DMS79 treated with DMSO at 0.1 percent for 48 hours (cell line): ENCODE data around the gene GPRIN2.

Experiments used
- DNase-seq: peaks from one replicate; lab custom pipeline; 2025; lab: John Stamatoyannopoulos, UW

The GPRIN2 gene

DNA sequence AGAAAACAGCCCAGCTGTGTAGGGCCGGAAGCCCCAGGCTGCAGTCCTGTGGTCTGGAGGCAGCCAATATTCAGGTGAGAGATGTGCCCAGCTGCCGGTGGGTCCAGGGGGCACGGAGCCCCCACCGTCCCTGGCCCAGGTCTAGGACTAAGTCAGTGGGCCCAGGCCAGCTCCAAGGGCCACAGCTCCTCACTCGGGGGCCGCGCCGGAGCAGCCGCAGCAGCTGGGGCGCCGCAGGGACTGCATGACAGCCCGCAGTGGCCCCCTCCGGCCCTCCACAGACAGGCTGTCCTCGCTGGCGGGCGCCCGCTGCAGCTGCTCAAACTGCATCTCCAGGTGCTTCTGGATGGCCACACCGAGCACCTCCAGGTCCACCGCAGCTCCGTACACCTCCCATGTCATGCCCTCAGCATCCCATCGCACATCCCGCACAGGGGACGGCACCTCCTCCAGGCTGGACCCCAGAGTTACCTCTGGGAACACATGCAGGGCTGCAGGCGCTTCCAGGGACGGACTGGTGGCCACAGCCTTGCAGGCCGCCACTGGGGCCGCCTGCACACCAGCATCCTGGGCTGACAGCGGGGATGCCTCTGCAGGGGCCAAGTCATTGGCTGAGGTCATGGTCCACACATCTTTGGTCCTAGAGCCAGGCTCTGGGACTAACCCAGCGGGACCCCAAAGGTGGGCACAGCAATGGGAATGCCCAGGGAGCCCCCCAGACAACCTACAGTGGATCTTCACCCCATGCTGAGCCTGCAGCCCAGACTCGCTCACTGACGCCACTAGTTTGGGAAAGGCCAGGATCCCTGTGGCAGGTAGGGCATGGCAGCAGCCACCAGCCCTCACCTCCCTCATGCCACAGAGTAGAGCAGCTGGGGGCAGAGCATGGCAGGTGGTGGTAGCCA lies 7.0 kb downstream of the GPRIN2 start:
- DNase-seq, result no peak

DNA sequence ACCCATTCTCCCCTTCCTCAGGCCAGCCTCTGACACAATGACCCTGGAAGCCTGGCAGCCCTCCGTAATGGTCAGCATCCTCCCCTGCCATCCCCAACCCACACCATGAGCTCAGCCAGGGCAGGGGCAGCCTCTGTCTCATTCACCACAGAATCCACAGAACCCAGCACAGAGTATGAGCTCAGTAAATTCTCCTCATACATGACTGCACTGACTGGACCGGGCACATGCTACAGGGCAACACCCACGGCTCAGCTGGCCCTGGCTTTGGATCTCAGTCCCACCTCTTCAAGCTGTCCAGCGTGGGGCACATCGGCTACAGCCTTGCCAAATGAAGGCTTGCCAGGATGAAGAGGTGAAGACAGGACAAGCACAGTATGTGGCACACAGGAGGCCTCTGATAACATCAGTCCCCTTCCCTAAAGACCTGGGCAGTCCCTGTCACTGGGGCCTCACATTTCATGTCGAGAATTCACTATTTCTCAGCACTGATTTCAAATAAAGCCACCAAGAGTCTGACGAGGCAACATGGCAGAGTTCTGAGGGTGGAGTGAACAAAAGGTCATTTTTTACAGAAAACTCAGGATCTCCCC lies 7.9 kb downstream of the GPRIN2 start:
- DNase-seq, result no peak

- DNase-seq, result no peak
These were observed 8.6 kb downstream of the GPRIN2 start for GRCh38 chr10:46547541-46548497.

- peak; percentile 81 for DNase-seq
These were observed 9.6 kb downstream of the GPRIN2 start for GRCh38 chr10:46546591-46547540.

- DNase-seq, result no peak
These were observed 10.4 kb downstream of the GPRIN2 start for GRCh38 chr10:46545861-46546590.

- DNase-seq, result no peak
These were observed 11.3 kb downstream of the GPRIN2 start for GRCh38 chr10:46544989-46545791.

- no peak for DNase-seq
These were observed 12.7 kb downstream of the GPRIN2 start for GRCh38 chr10:46543466-46544377.

- no peak for DNase-seq
These were observed 13.6 kb downstream of the GPRIN2 start for GRCh38 chr10:46542567-46543465.

DNA sequence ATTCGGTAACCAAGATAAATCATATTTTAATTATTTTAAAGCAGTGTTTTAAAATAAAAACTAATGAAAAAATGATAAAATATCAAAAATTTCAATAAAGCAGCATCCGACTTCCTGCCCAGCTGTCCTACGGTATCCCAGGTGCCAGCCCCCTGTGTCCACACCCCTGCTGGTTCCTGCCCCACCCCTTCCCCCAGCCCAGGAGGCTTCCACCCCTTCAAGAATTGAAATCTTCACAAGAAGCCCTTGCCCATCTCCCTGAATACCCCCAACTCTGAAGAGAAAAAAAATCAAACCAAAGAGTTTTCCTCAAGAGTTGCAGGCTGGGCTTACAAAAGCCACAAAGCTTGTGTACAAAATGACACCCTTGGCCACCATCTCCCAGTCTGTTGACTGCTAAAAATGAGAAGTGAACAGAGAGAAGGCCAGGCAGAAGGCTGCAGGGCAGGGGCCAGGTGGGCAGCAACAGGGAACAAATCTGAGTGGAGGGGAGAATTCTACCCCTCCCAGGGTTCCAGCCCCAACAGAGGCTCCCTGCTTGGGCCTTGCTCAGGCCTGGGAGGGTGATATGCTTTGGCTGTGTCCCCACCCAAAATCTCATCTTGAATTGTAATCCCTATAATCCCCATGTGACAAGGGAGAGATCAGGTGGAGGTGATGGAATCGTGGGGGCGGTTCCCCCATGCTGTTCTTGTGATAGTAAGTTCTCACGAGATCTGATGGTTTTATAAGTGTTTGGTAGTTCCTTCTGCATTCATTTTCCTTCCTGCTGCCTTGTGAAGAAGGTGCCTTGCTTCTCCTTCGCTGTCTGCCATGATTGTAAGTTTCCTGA lies 14.5 kb downstream of the GPRIN2 start:
- DNase-seq, result no peak

- DNase-seq, result no peak
These were observed 15.3 kb downstream of the GPRIN2 start for GRCh38 chr10:46541017-46541661.

DNA sequence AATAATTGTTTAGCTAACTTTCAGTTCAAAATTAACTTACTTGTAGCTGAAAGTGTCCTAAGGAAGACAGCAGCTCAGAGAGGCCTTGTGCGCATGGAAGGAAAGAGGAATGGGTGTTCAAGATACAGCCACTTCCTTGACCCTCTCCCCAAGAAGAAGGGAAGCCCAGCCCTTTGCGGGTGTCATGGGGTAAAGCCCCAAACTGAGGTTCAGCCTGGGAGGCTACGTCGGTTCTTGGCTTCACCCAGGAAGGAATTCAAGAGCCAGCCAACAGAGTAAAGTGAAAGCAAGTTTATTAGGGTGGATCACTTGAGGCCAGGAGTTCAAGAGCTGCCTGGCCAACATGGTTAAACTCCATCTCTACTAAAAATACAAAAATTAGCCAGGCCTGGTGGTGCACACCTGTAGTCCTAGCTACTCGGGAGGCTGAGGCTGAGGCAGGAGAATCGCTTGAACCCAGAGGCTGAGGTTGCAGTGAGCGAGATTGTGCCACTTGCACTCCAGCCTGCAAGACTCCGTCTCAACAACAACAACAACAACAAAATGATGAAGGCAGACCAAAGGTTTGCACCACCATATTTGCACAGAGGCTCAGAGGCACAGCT lies 15.9 kb downstream of the GPRIN2 start:
- no peak for DNase-seq

DNA sequence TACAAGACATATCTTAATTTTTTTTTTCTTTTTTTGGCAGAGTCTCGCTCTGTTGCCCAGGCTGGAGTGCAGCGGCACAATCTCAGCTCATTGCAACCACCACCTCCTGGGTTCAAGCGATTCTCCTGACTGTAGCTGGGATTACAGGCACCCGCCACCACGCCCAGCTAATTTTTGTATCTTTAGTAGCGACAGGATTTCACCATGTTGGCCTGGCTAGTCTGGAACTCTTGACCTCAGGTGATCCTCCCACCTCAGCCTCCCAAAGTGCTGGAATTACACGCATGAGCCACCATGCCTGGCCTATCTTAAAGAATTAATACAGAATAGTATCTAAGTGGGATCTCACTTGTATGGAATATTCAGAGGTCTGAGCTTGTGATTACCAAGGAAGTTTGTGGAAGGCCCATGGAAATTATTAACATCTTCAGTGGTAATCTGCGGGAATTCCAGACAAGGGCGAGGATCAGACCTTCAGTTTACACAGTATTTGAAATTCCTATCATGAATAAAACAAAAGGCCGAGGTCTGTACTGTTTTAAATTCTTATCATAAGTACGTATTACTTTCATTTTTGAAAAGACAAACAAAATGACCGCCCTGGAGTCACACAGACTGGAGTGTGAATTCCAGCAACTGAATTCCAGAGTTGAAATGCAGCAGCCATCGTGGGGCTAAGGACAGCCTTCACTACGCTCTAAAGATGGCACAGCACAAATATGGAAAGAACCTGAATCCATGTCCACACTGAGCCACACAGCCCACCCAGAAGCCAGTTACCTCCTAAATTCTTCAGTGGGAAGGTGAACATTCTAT lies 16.7 kb downstream of the GPRIN2 start:
- no peak for DNase-seq

DNA sequence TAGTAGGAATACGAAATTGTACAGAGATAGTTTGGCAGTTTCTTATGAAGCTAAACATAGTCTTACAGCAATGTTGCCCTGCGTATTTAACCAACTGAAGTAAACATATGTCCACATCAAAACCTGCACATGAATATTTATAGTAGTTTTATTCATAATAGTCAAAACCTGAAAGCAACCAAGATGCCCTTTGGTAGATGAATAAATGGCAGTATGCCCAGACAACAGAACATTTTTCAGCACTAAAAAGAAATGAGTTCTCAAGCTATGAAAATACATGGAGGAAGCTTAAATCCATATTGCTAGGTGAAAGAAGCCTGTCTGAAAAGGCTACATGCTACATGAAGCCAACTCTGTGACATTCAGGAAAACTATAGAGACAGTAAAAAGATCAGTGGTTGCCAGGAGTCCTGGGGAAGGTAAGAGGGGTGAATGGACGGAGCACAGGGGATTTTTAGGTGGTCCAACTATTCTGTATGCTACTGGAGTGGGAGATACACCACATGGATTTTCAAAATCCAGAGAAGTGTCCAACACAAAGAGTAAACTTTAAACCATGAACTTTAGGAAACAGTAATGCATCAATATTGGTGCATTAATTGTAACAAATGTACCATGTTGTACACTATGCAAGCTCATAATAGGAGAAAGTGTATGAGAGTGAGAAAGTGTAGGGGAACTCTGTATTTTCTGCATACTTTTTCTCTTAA lies 17.6 kb downstream of the GPRIN2 start:
- DNase-seq, result no peak

DNA sequence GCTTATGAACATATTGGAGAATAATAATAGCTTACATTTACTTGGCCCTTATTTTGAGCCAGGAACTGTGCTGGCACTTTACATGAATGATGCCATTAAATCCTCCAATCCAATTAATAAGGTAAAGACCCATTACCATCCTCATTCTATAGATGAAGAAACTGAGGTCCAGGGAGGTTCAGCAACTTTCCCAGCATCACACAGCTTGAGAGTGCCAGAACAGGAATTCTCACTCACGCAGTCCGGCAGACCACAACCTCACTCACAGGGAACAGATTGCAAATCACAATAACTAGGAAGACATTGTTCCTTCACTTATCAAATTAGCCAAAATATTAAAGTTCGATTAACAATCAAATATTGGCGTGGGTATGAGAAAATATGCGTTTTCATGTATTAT lies 18.3 kb downstream of the GPRIN2 start:
- no peak for DNase-seq
